Smooth muscle cell (in vitro differentiated cells): ENCODE data around the gene MYG1. TPM values are rescaled to one million over a fixed set of nuclear protein-coding genes. Genes with fewer than 3 reads are reported as not detected.

Experiments
- DNase-seq: peaks from one replicate; lab custom pipeline; 2025; ENCODE audit not compliant: unreplicated experiment; lab: John Stamatoyannopoulos, UW
- H2AFZ ChIP-seq: fragments of 200-600 bp; sonication (generic); 2 replicates; pipeline ENCODE4 v1.6.0; 2016; ENCODE audit warnings: antibody characterized with exemption, low read depth, mild to moderate bottlenecking
- H3F3A ChIP-seq: fragments of 200-600 bp; sonication (generic); 2 replicates; pipeline ENCODE4 v1.6.0; 2017; ENCODE audit warnings: antibody characterized with exemption, low read depth
- H3K27ac ChIP-seq: fragments of 200-600 bp; sonication (generic); 2 replicates; pipeline ENCODE4 v1.5.1; 2016; ENCODE audit warnings: low read depth, mild to moderate bottlenecking
- H3K27me3 ChIP-seq: fragments of 200-600 bp; sonication (generic); 2 replicates; pipeline ENCODE4 v1.6.1; 2016; ENCODE audit warnings: low read depth, mild to moderate bottlenecking
- H3K36me3 ChIP-seq: fragments of 200-600 bp; sonication (generic); 2 replicates; pipeline ENCODE4 v1.5.1; 2016; ENCODE audit warnings: low read depth
- H3K4me1 ChIP-seq: fragments of 200-600 bp; sonication (generic); 2 replicates; pipeline ENCODE4 v1.5.1; 2016; ENCODE audit warnings: low read depth
- H3K4me2 ChIP-seq: fragments of 200-600 bp; sonication (generic); 2 replicates; pipeline ENCODE4 v1.6.0; 2016; ENCODE audit warnings: mild to moderate bottlenecking
- H3K4me3 ChIP-seq: fragments of 200-600 bp; sonication (generic); 2 replicates; pipeline ENCODE4 v1.5.1; 2016; ENCODE audit warnings: mild to moderate bottlenecking
- H3K79me2 ChIP-seq: fragments of 200-600 bp; sonication (generic); 2 replicates; pipeline ENCODE4 v1.6.0; 2016; ENCODE audit warnings: low read depth, mild to moderate bottlenecking
- H3K9ac ChIP-seq: fragments of 200-600 bp; sonication (generic); 2 replicates; pipeline ENCODE4 v1.6.0; 2016; ENCODE audit warnings: low read depth
- H3K9me3 ChIP-seq: fragments of 200-600 bp; sonication (generic); replicated peaks from 2 replicates; pipeline ENCODE4 v1.5.1; 2016; ENCODE audit warnings: low read depth
- H4K20me1 ChIP-seq: fragments of 200-600 bp; sonication (generic); 2 replicates; pipeline ENCODE4 v1.6.0; 2016; ENCODE audit warnings: low read depth
- WGBS: methylation state at CpG from one replicate; pipeline ENCODE4 v1.1.7; 2016; ENCODE audit warnings: low lambda C conversion rate; 5-methylcytosine and 5-hydroxymethylcytosine counted together
- polyA plus RNA-seq: library from polyadenylated mRNA; unstranded; fragments of >200 nt; fragmentation: Nextera tagmentation; extraction: Ambion mirVana; gene quantifications from 2 replicates; pipeline ENCODE4 v1.2.1, GENCODE V29; 2016
- total RNA-seq: library from RNA; depleted of rRNA; stranded (reverse); fragments of >200 nt; gene quantifications from 2 replicates; pipeline ENCODE4 v1.2.3, GENCODE V29; 2014
- TF ChIP-seq, protein P1 (sequence below): fragments of 200-600 bp; sonication (generic); IDR thresholded peaks from 2 replicates; pipeline ENCODE4 v1.5.1; 2017; ENCODE audit warnings: borderline replicate concordance, mild to moderate bottlenecking, antibody characterized with exemption; ENCODE audit not compliant: insufficient read depth, poor library complexity, severe bottlenecking

MYG1 gene
- total and polyA plus RNA-seq, 2 experiments from 2014 or later = 30.8 to 56.9 TPM

GRCh38 chr12:53274445-53274844 lies 25.1 kb upstream of the MYG1 start:
- Histone ChIP-seq H3K9ac (no peak overlapping the region), H4K20me1 (no peaks in the 10 kb centered on the region), H3F3A (no peaks in the 10 kb centered on the region), H3K27me3 (no peaks in the 10 kb centered on the region), H3K27ac (no peak overlapping the region), H2AFZ (no peak overlapping the region), H3K79me2 (peaks cover 5% of the 10 kb centered on the region), H3K4me2 (no peak overlapping the region), H3K4me1 (peaks cover 7% of the 10 kb centered on the region), H3K9me3 (no peaks in the 10 kb centered on the region), H3K4me3 (no peak overlapping the region), H3K36me3 (no peaks in the 10 kb centered on the region)
- no peak for DNase-seq
- 77% methylated on average over 5 of the region's 5 CpGs for whole genome bisulfite sequencing
- TF ChIP-seq, protein P1, sequence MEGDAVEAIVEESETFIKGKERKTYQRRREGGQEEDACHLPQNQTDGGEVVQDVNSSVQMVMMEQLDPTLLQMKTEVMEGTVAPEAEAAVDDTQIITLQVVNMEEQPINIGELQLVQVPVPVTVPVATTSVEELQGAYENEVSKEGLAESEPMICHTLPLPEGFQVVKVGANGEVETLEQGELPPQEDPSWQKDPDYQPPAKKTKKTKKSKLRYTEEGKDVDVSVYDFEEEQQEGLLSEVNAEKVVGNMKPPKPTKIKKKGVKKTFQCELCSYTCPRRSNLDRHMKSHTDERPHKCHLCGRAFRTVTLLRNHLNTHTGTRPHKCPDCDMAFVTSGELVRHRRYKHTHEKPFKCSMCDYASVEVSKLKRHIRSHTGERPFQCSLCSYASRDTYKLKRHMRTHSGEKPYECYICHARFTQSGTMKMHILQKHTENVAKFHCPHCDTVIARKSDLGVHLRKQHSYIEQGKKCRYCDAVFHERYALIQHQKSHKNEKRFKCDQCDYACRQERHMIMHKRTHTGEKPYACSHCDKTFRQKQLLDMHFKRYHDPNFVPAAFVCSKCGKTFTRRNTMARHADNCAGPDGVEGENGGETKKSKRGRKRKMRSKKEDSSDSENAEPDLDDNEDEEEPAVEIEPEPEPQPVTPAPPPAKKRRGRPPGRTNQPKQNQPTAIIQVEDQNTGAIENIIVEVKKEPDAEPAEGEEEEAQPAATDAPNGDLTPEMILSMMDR = no peak

- H3F3A ChIP-seq = no peaks in the 10 kb centered on the region
- no peak overlapping the region for H3K4me3 ChIP-seq
- H3K4me2 ChIP-seq = no peak overlapping the region
- H3K9me3 ChIP-seq = no peaks in the 10 kb centered on the region
- no peaks in the 10 kb centered on the region for H4K20me1 ChIP-seq
- no peak overlapping the region for H3K27ac ChIP-seq
- no peaks in the 10 kb centered on the region for H3K27me3 ChIP-seq
- H3K79me2 ChIP-seq = no peaks in the 10 kb centered on the region
- TF ChIP-seq, protein P1 = no peak
- no peak overlapping the region for H3K9ac ChIP-seq
- no peaks in the 10 kb centered on the region for H3K36me3 ChIP-seq
- DNase-seq = no peak
- over 99% methylated on average over 11 of the region's 11 CpGs for WGBS
- H2AFZ ChIP-seq = no peak overlapping the region
- H3K4me1 ChIP-seq = no peaks in the 10 kb centered on the region
These were observed 23.0 kb upstream of the MYG1 start for GRCh38 chr12:53276511-53276910.

GRCh38 chr12:53277981-53278380 lies 21.5 kb upstream of the MYG1 start:
- H3K9ac ChIP-seq = no peak overlapping the region
- H3K9me3 ChIP-seq = no peaks in the 10 kb centered on the region
- no peaks in the 10 kb centered on the region for H4K20me1 ChIP-seq
- 91% methylated on average over 9 of the region's 9 CpGs for WGBS
- no peaks in the 10 kb centered on the region for H3K4me1 ChIP-seq
- no peak overlapping the region for H3K27ac ChIP-seq
- no peaks in the 10 kb centered on the region for H3K36me3 ChIP-seq
- no peak overlapping the region for H2AFZ ChIP-seq
- no peak overlapping the region for H3K4me2 ChIP-seq
- H3F3A ChIP-seq = no peaks in the 10 kb centered on the region
- no peaks in the 10 kb centered on the region for H3K79me2 ChIP-seq
- no peaks in the 10 kb centered on the region for H3K27me3 ChIP-seq
- DNase-seq = no peak
- TF ChIP-seq, protein P1 = no peak
- no peak overlapping the region for H3K4me3 ChIP-seq

- no peaks in the 10 kb centered on the region for H4K20me1 ChIP-seq
- no peak overlapping the region for H3K4me3 ChIP-seq
- TF ChIP-seq, protein P1 = no peak
- 94% methylated on average over 3 of the region's 3 CpGs for WGBS
- no peaks in the 10 kb centered on the region for H3K9me3 ChIP-seq
- H3K4me2 ChIP-seq = no peak overlapping the region
- DNase-seq = no peak
- H3K27me3 ChIP-seq = no peaks in the 10 kb centered on the region
- H3K36me3 ChIP-seq = no peaks in the 10 kb centered on the region
- no peak overlapping the region for H3K27ac ChIP-seq
- H3F3A ChIP-seq = no peaks in the 10 kb centered on the region
- H3K4me1 ChIP-seq = no peaks in the 10 kb centered on the region
- no peak overlapping the region for H3K9ac ChIP-seq
- no peaks in the 10 kb centered on the region for H3K79me2 ChIP-seq
- no peak overlapping the region for H2AFZ ChIP-seq
These were observed 20.1 kb upstream of the MYG1 start for GRCh38 chr12:53279283-53279869.
